Pancreas (tissue), 10 donors: ENCODE measurements around the gene TSPEAR. TPM values are rescaled to one million over a fixed set of nuclear protein-coding genes. Genes with fewer than 3 reads are reported as not detected.

Source experiments
- ATAC-seq, 4 donors: fragments of 200-7000 bp; cut with Tn5 transposase; one replicate each; pipeline versions ENCODE4 v1.8.0 to v1.9.1; 2020; ENCODE audit warnings: mild to moderate bottlenecking in 4 of 4, moderate library complexity in 4 of 4
- DNase-seq, 6 donors: peaks; one replicate each; pipeline ENCODE4 v3.0.0-alpha.2; 2020
- FAIRE-seq: peaks from 2 replicates; lab custom pipeline; 2012; peaks lifted over from hg19 to GRCh38; lab: Jason Lieb, UNC
- H3K27ac ChIP-seq, 4 donors: fragments of 200-600 bp; sonication (generic); 1 replicate in 3 of 4; 2 replicates in 1 of 4; pipeline versions ENCODE4 v1.5.0 to v1.8.0; 2020
- H3K27me3 ChIP-seq, 4 donors: fragments of 200-600 bp; one replicate each; pipeline ENCODE4 v1.8.0; 2021
- H3K36me3 ChIP-seq, 3 donors: fragments of 200-600 bp; sonication (generic) in 1 of 3; one replicate each; pipeline versions ENCODE4 v1.5.0 to v1.8.0; 2020 to 2021
- H3K4me1 ChIP-seq, 3 donors: fragments of 200-600 bp; one replicate each; pipeline ENCODE4 v1.8.0; 2021
- H3K4me3 ChIP-seq, 4 donors: fragments of 200-600 bp; sonication (generic) in 2 of 4; one replicate each; pipeline versions ENCODE4 v1.5.0 to v1.8.0; 2020 to 2021
- H3K9me3 ChIP-seq, 4 donors: fragments of 200-600 bp; one replicate each; pipeline ENCODE4 v1.8.0; 2021
- CTCF ChIP-seq, 4 donors: fragments of 200-600 bp; sonication (generic) in 3 of 4; IDR thresholded peaks; one replicate each; pipeline versions ENCODE4 v1.5.0 to v1.8.0; 2021; ENCODE audit warnings: antibody characterized with exemption in 4 of 4
- WGBS, 2 donors: extraction: QIAGEN DNeasy Blood & Tissue Kit; methylation state at CpG; one replicate each; pipeline ENCODE4 v1.1.7; 2013; 5-methylcytosine and 5-hydroxymethylcytosine counted together
- intact Hi-C, 3 donors: fragments of 100-400 bp; cut with DNase I; formaldehyde crosslinking; loops; one replicate each; pipeline versions ENCODE4 v1.11.1 to v1.14.2; 2022
- polyA plus RNA-seq, 2 donors: library from polyadenylated mRNA; stranded (reverse); fragments of 200-250 nt; gene quantifications; one replicate each; pipeline ENCODE4 v1.2.3, GENCODE V29; 2013
- total RNA-seq, 6 donors: library from RNA; stranded (reverse); fragmentation: NEBNext Ultra II Directional in 4 of 6; extraction: Animal tissue kit (Norgen Biotek cat#: 25700) in 4 of 6; gene quantifications; one replicate each; pipeline versions ENCODE4 v1.2.1 to v1.2.4, GENCODE V29; 2021 to 2023
- donor health status: healthy with polysubstance abuse.
- donor health status: DM: no; HTN: no; CAD: no; lungs with moderate emphysema.
- donor health status: DM: no; HTN: no; CAD: no.
- donor health status: control.
- donor health status: control.
- donor health status: Bipolar disorder and iron deficiency.
- donor health status: DM: yes; HTN: yes; CAD: no.
- donor health status: DM: no; HTN: no; CAD: no.
- donor health status: DM: no; HTN: no; CAD: no.
- donor health status: DM: yes; HTN: yes; CAD: no.

TSPEAR gene
- total and polyA plus RNA-seq, 8 donors = 0.05 to 1.4 (median 0.25) TPM; not detected in 1

GRCh38 chr21:44523567-44524413, 187.6 kb downstream of the TSPEAR start:
- Histone ChIP-seq H3K27ac (no peak overlapping the region), H3K9me3 (no peaks in the 10 kb centered on the region), H3K4me3 (no peak overlapping the region), H3K4me1 (no peaks in the 10 kb centered on the region), H3K36me3 (no peaks in the 10 kb centered on the region), H3K27me3 (no peaks in the 10 kb centered on the region)
- intact Hi-C loops = no loop called here
- DNase-seq = no peak
- no peak for ATAC-seq
- no peak for TF ChIP-seq CTCF (IDR thresholded peaks at IDR 0.05)
- WGBS, 2 donors = 51 to 52% methylated on average over 1 of the region's 1 CpG
- no peak for FAIRE-seq

GRCh38 chr21:44522753-44523204, 188.6 kb downstream of the TSPEAR start:
- no peak for TF ChIP-seq CTCF (IDR thresholded peaks at IDR 0.05)
- peak in 3 of 6 donors; percentile 1 to 38 (median 28) for DNase-seq

GRCh38 chr21:44521928-44522752, 189.2 kb downstream of the TSPEAR start:
- DNase-seq (peak in 4 of 6 donors; percentile 6 to 63 (median 28)), FAIRE-seq (no peak), ATAC-seq (no peak)
- H3K27me3 ChIP-seq = no peaks in the 10 kb centered on the region
- WGBS, 2 donors = 75 to 84% methylated on average over 33 of the region's 33 CpGs
- no peaks in the 10 kb centered on the region for H3K4me1 ChIP-seq
- TF ChIP-seq CTCF (IDR thresholded peaks at IDR 0.05) = no peak
- H3K4me3 ChIP-seq = no peak overlapping the region
- H3K36me3 ChIP-seq = no peaks in the 10 kb centered on the region
- no peak overlapping the region for H3K27ac ChIP-seq
- H3K9me3 ChIP-seq = no peaks in the 10 kb centered on the region
- intact Hi-C loops = no loop called here

More at GRCh38 chr21:44522753-44523204, 188.6 kb downstream of the TSPEAR start:
- H3K27ac ChIP-seq = no peak overlapping the region
- intact Hi-C loops = no loop called here
- H3K27me3 ChIP-seq = no peaks in the 10 kb centered on the region
- no peak for FAIRE-seq
- WGBS, 2 donors = 50 to 62% methylated on average over 1 of the region's 1 CpG
- no peak overlapping the region for H3K4me3 ChIP-seq
- H3K36me3 ChIP-seq = no peaks in the 10 kb centered on the region
- ATAC-seq = no peak
- H3K9me3 ChIP-seq = no peaks in the 10 kb centered on the region
- H3K4me1 ChIP-seq = no peaks in the 10 kb centered on the region

GRCh38 chr21:44521301-44521927, 190.0 kb downstream of the TSPEAR start:
- ATAC-seq = no peak
- Histone ChIP-seq H3K27me3 (no peaks in the 10 kb centered on the region), H3K36me3 (no peaks in the 10 kb centered on the region), H3K9me3 (no peaks in the 10 kb centered on the region), H3K27ac (no peak overlapping the region), H3K4me1 (no peaks in the 10 kb centered on the region), H3K4me3 (no peak overlapping the region)
- TF ChIP-seq CTCF (IDR thresholded peaks at IDR 0.05) = no peak
- no peak for FAIRE-seq
- DNase-seq = peak in 2 of 6 donors; percentile 39 to 41
- WGBS, 2 donors = 68 to 82% methylated on average over 21 to 22 of the region's 22 CpGs
- intact Hi-C loops = no loop called here
